GM12864 (cell line): ENCODE results near the gene LMNTD1.

Source experiments
- DNase-seq: peaks from one replicate; pipeline ENCODE4 v3.0.0-alpha.2; 2011; ENCODE audit warnings: low read depth
- H3K4me3 ChIP-seq: 2 replicates; pipeline ENCODE4 v1.5.1; 2011; ENCODE audit warnings: mild to moderate bottlenecking, low read depth, low read length, control low read depth
- CTCF ChIP-seq: IDR thresholded peaks from 2 replicates; pipeline ENCODE4 v1.5.1; 2011; ENCODE audit warnings: low read depth, mild to moderate bottlenecking, moderate library complexity, low read length, control low read depth, inconsistent platforms; ENCODE audit errors: missing control alignments

LMNTD1 gene

GRCh38 chr12:25502596-25502995 lies 50.5 kb downstream of the LMNTD1 start:
- no peak for DNase-seq
- H3K4me3 ChIP-seq = no peak overlapping the region
- TF ChIP-seq CTCF = no peak

GRCh38 chr12:25502118-25502517 lies 51.0 kb downstream of the LMNTD1 start:
- DNase-seq = no peak

GRCh38 chr12:25501549-25501948 lies 51.5 kb downstream of the LMNTD1 start:
- TF ChIP-seq CTCF = no peak
- no peak for DNase-seq
- H3K4me3 ChIP-seq = no peak overlapping the region

More at GRCh38 chr12:25502118-25502517, 51.0 kb downstream of the LMNTD1 start:
- no peak overlapping the region for H3K4me3 ChIP-seq
- TF ChIP-seq CTCF = no peak

- H3K4me3 ChIP-seq = no peak overlapping the region
- no peak for TF ChIP-seq CTCF
- DNase-seq = no peak
These were observed 52.4 kb downstream of the LMNTD1 start for GRCh38 chr12:25500651-25501050.

- no peak overlapping the region for H3K4me3 ChIP-seq
- TF ChIP-seq CTCF = no peak
- no peak for DNase-seq
These were observed 56.1 kb downstream of the LMNTD1 start for GRCh38 chr12:25497021-25497420.

- no peak for TF ChIP-seq CTCF
- no peak for DNase-seq
- H3K4me3 ChIP-seq = no peak overlapping the region
These were observed 56.9 kb downstream of the LMNTD1 start for GRCh38 chr12:25496098-25496587.

GRCh38 chr12:25495331-25496097 lies 57.6 kb downstream of the LMNTD1 start:
- TF ChIP-seq CTCF = no peak
- H3K4me3 ChIP-seq = no peak overlapping the region
- no peak for DNase-seq
